Measurements from ENCODE around the gene ZNF418. TPM values are rescaled to one million over a fixed set of nuclear protein-coding genes. Genes with fewer than 3 reads are reported as not detected.
A peak's percentile ranks its signal among the peaks of the same experiment; 100 is the strongest.
"Not testable (repeated sequence)": the region's sequence is repeated elsewhere in the genome, so short reads cannot be mapped to it uniquely, and the experiment has no call there.

The ZNF418 gene
- total RNA-seq, 4 donors from 2014 or later: 11.6 to 21.2 (median 16.3) TPM

GRCh38 chr19:57903618-57904184 is 31.5 kb downstream of the ZNF418 start:
- intact Hi-C loops (cut with DNase I): no loop called here
- Histone ChIP-seq H3K36me3 (peaks cover 9 to 29% (median 19%) of the 10 kb centered on the region in 4 donors), H3K4me1 (peaks cover 0 to 7% (median 0%) of the 10 kb centered on the region in 4 donors), H3K4me3 (no peak overlapping the region), H3K9me3 (peaks cover 0 to 30% (median 16%) of the 10 kb centered on the region in 4 donors), H3K27ac (replicated peaks in 1 of 4) (no peak overlapping the region), H3K27me3 (no peaks in the 10 kb centered on the region)
- no peak for TF ChIP-seq POLR2A (IDR thresholded peaks at IDR 0.05; ENCODE audit: low read depth)
- no peak for TF ChIP-seq EP300 (IDR thresholded peaks at IDR 0.05)
- TF ChIP-seq POLR2AphosphoS5 (IDR thresholded peaks at IDR 0.05): no peak
- TF ChIP-seq CTCF (IDR thresholded peaks at IDR 0.05): no peak
- 75% methylated on average over 7 of the region's 7 CpGs for WGBS
- no peak for DNase-seq (ENCODE audit: extremely low spot score)

GRCh38 chr19:57900311-57900710 is 34.9 kb downstream of the ZNF418 start:
- no peak for DNase-seq (ENCODE audit: extremely low spot score)
- WGBS: 49% methylated on average over 5 of the region's 5 CpGs
- Histone ChIP-seq H3K36me3 (peaks cover 0 to 9% (median 5%) of the 10 kb centered on the region in 4 donors), H3K9me3 (peaks cover 0 to 15% (median 6%) of the 10 kb centered on the region in 4 donors), H3K27ac (replicated peaks in 1 of 4) (no peak overlapping the region), H3K4me3 (no peak overlapping the region), H3K4me1 (peaks cover 0 to 7% (median 0%) of the 10 kb centered on the region in 4 donors), H3K27me3 (no peaks in the 10 kb centered on the region)
- no peak for TF ChIP-seq CTCF (IDR thresholded peaks at IDR 0.05)
- TF ChIP-seq POLR2A (IDR thresholded peaks at IDR 0.05; ENCODE audit: low read depth): no peak
- TF ChIP-seq POLR2AphosphoS5 (IDR thresholded peaks at IDR 0.05): no peak
- no peak for TF ChIP-seq EP300 (IDR thresholded peaks at IDR 0.05)
- intact Hi-C loops (cut with DNase I): no loop called here

- H3K36me3 ChIP-seq; intact Hi-C loops (cut with DNase I); H3K27ac ChIP-seq (replicated peaks in 1 of 4); DNase-seq (ENCODE audit: extremely low spot score); H3K27me3 ChIP-seq; H3K4me3 ChIP-seq: not testable (repeated sequence)
- WGBS: 66% methylated on average over 3 of the region's 3 CpGs
- Histone ChIP-seq H3K9me3 (peaks cover 0 to 11% (median 4%) of the 10 kb centered on the region in 4 donors), H3K4me1 (peaks cover 0 to 22% (median 17%) of the 10 kb centered on the region in 4 donors)
Observed at GRCh38 chr19:57890706-57891105, 44.5 kb downstream of the ZNF418 start.

GRCh38 chr19:57888560-57889231 is 46.5 kb downstream of the ZNF418 start, which contains the start of gene ZNF814:
Gene ZNF814, minus strand, starts transcription at chr19:57889037. Its CDS starts 235 bp downstream, at chr19:57888802.
- TF ChIP-seq POLR2A (IDR thresholded peaks at IDR 0.05; ENCODE audit: low read depth) (no peak), POLR2AphosphoS5 (IDR thresholded peaks at IDR 0.05) (peak; percentile 60 to 69), CTCF (IDR thresholded peaks at IDR 0.05) (peak; percentile 36 to 48 (median 37)), EP300 (IDR thresholded peaks at IDR 0.05) (no peak)
- Histone ChIP-seq H3K27ac (replicated peaks in 1 of 4) (peak within 1 kb of the TSS; percentile 74 to 84 (median 78)), H3K9me3 (peaks cover 0 to 19% (median 4%) of the 10 kb centered on the region in 4 donors), H3K4me3 (peak within 1 kb of the TSS; percentile 57 to 85 (median 74)), H3K27me3 (no peaks in the 10 kb centered on the region), H3K4me1 (peaks cover 0 to 22% (median 17%) of the 10 kb centered on the region in 4 donors), H3K36me3 (peaks cover 0 to 21% (median 8%) of the 10 kb centered on the region in 4 donors)
- 3% methylated on average over 5 of the region's 43 CpGs for WGBS
- peak; percentile 94 for DNase-seq (ENCODE audit: extremely low spot score)
- intact Hi-C loops (cut with DNase I): no loop called here

GRCh38 chr19:57888107-57888559 is 47.1 kb downstream of the ZNF418 start:
- H3K9me3 ChIP-seq: peaks cover 0 to 19% (median 4%) of the 10 kb centered on the region in 4 donors
- peak overlapping the region; percentile 57 to 85 (median 74) for H3K4me3 ChIP-seq
- intact Hi-C loops (cut with DNase I): no loop called here
- no peak for DNase-seq (ENCODE audit: extremely low spot score)
- peaks cover 0 to 26% (median 9%) of the 10 kb centered on the region in 4 donors for H3K36me3 ChIP-seq
- WGBS: 6% methylated on average over 8 of the region's 8 CpGs
- H3K4me1 ChIP-seq: peaks cover 0 to 22% (median 17%) of the 10 kb centered on the region in 4 donors
- H3K27ac ChIP-seq (replicated peaks in 1 of 4): peak overlapping the region; percentile 74 to 84 (median 78)
- no peaks in the 10 kb centered on the region for H3K27me3 ChIP-seq
- no peak for TF ChIP-seq EP300 (IDR thresholded peaks at IDR 0.05)

Measured in esophagus muscularis mucosa (tissue), 4 donors.